ENCODE data around the gene PACSIN2. TPM values are rescaled to one million over a fixed set of nuclear protein-coding genes. Genes with fewer than 3 reads are reported as not detected.
"Not testable (repeated sequence)": the region's sequence is repeated elsewhere in the genome, so short reads cannot be mapped to it uniquely, and the experiment has no call there.

PACSIN2 gene
- total RNA-seq, 3 donors from 2014 or later: 132 to 184 (median 152) TPM

DNA sequence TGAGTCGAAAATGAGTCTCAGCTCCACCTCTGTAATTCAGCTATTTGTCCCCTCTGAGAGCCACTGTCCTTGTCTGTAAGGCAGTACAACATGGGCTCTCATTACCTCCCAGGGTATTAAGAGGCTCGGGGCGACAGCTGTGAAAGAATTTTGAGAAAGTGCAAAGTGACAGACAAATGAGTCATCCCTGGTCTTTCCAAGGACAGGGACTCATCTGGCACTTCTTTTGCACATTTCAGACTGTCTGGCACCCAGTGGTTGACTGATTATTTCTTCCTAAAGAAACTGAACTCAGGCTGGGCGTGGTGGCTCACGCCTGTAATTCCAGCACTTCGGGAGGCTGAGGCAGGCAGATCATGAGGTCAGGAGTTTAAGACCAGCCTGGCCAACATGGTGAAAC lies 95.8 kb downstream of the PACSIN2 start:
- TF ChIP-seq, protein P1, sequence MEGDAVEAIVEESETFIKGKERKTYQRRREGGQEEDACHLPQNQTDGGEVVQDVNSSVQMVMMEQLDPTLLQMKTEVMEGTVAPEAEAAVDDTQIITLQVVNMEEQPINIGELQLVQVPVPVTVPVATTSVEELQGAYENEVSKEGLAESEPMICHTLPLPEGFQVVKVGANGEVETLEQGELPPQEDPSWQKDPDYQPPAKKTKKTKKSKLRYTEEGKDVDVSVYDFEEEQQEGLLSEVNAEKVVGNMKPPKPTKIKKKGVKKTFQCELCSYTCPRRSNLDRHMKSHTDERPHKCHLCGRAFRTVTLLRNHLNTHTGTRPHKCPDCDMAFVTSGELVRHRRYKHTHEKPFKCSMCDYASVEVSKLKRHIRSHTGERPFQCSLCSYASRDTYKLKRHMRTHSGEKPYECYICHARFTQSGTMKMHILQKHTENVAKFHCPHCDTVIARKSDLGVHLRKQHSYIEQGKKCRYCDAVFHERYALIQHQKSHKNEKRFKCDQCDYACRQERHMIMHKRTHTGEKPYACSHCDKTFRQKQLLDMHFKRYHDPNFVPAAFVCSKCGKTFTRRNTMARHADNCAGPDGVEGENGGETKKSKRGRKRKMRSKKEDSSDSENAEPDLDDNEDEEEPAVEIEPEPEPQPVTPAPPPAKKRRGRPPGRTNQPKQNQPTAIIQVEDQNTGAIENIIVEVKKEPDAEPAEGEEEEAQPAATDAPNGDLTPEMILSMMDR (IDR thresholded peaks at IDR 0.05): no peak
- ATAC-seq (no peak), DNase-seq (peak in 1 of 3 donors; percentile 3)
- intact Hi-C loops (cut with DNase I, micrococcal nuclease): no loop called here
- peaks cover 12% of the 10 kb centered on the region for H3K4me1 ChIP-seq (ENCODE audit: low read depth)
- H3K36me3 ChIP-seq (ENCODE audit: low read depth): no peaks in the 10 kb centered on the region
- H3K9me3 ChIP-seq: no peaks in the 10 kb centered on the region
- no peak overlapping the region for H3K4me3 ChIP-seq

DNA sequence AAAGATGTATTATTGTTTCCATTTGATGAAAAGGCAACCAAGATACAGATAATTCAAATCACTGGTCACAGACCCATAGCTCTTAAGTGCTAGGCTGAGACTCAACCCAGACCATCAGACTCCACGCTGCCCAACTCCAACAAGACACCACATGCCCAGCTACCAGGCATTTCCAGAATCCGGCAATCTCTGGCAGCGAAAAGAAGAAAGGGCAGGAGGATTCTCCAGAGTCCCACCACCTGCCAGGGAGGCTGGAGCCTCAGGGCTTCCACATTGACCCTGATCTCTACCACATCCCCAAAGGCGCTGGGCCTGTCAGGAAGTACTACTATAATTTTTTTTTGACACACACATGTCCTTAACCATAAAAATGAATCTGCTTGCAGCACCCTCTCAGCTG lies 96.4 kb downstream of the PACSIN2 start:
- ATAC-seq: no peak

DNA sequence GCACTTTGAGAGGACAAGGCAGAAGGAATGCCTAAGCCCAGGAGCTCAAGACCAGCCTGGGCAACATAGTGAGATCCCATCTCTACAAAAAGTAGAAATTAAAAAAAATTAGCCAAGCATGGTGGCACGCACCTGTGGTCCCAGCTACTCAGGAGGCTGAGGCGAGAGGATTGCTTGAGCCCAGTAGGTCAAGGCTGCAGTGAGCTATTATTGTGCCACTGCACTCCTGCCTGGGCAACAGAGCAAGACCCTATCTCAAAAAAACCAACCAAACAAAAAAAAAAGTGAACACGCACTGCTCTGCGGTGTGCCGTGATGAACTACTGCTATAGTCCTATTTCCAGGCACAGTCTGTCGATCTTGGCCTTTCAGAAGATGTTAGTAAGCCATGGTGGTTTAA lies 97.6 kb downstream of the PACSIN2 start:
- H3K36me3 ChIP-seq (ENCODE audit: low read depth); H3K4me3 ChIP-seq; DNase-seq; intact Hi-C loops (cut with DNase I, micrococcal nuclease); H3K9me3 ChIP-seq; ATAC-seq: not testable (repeated sequence)
- H3K4me1 ChIP-seq (ENCODE audit: low read depth): peaks cover 21% of the 10 kb centered on the region

More for the DNA sequence above, 96.4 kb downstream of the PACSIN2 start:
- Histone ChIP-seq H3K36me3 (ENCODE audit: low read depth) (no peaks in the 10 kb centered on the region), H3K4me1 (ENCODE audit: low read depth) (peaks cover 19% of the 10 kb centered on the region), H3K9me3 (no peaks in the 10 kb centered on the region), H3K4me3 (no peak overlapping the region)
- intact Hi-C loops (cut with DNase I, micrococcal nuclease): no loop called here
- TF ChIP-seq, protein P1 (IDR thresholded peaks at IDR 0.05): no peak
- peak in 1 of 3 donors; percentile 8 for DNase-seq

DNA sequence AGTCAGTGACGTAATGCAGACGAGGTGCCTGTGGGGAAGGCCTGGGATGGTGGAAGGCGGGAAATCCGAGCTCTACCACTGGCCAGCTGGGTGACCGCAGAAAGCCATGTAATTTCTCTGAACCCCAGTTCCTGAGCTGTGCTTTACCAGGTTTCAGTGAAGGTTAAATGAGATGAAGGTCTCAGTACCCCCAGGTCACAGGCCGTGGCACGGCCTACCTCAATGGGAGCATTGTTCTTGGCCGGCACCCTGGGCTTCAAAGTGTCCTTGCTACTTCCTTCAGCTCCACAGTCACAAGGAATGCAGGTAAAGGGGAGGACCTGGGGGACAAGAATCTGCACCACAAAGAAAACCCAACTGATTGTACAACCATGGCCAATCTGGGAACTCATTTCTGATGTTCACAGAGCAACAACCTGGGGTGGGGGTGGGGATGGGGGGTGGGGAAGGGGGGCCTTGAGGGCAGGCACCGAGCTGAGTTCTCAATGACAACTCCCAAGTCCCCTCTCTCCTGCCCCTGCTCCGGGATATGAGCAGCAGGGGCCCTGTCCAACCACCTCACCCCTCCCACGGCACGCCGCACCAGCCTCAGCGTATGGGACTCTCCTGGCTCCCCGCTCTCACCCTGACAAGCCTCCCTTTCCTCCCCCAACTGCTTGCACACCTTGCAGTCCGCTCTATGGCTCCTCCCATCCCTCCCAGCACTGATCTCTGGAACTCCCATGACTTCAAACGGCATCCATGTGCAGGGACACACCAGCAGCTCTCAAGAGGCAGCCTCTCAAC lies 98.8 kb downstream of the PACSIN2 start:
- TF ChIP-seq, protein P1 (IDR thresholded peaks at IDR 0.05): no peak
- Histone ChIP-seq H3K4me3 (no peak overlapping the region), H3K9me3 (no peaks in the 10 kb centered on the region), H3K4me1 (ENCODE audit: low read depth) (peaks cover 21% of the 10 kb centered on the region), H3K36me3 (ENCODE audit: low read depth) (no peaks in the 10 kb centered on the region)
- DNase-seq (no peak), ATAC-seq (no peak)
- intact Hi-C loops (cut with DNase I, micrococcal nuclease): no loop called here

DNA sequence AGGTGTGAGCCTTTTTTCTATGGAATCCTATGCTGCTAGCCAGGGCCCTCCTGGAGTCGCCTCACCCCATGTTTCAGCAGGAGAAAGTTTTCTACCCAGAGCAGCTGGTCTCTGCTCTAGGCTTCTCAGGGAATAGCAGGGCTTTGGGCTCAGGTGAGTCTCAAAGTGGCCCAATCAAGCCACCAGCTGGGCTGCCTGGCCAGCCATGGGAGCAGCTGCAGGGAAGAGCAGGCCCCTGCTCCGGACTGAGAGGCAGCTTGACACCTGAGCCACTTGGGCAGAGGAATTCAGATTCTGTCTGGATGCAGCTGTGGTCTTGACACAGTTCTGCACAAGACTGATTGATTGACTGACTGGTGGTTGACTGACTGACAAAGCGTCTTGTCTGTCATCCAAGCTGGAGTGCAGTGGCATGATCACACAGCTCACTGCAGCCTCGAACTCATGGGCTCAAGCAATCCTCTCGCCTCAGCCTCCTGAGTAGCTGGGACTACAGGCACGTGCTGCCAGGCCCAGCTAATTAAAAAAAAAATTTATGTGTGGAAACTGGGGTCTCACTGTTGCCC lies 100.4 kb downstream of the PACSIN2 start:
- DNase-seq (no peak), ATAC-seq (no peak)
- H3K9me3 ChIP-seq: no peaks in the 10 kb centered on the region
- TF ChIP-seq, protein P1 (IDR thresholded peaks at IDR 0.05): no peak
- no peak overlapping the region for H3K4me3 ChIP-seq
- H3K36me3 ChIP-seq (ENCODE audit: low read depth): no peaks in the 10 kb centered on the region
- H3K4me1 ChIP-seq (ENCODE audit: low read depth): peaks cover 15% of the 10 kb centered on the region
- intact Hi-C loops (cut with DNase I, micrococcal nuclease): no loop called here

DNA sequence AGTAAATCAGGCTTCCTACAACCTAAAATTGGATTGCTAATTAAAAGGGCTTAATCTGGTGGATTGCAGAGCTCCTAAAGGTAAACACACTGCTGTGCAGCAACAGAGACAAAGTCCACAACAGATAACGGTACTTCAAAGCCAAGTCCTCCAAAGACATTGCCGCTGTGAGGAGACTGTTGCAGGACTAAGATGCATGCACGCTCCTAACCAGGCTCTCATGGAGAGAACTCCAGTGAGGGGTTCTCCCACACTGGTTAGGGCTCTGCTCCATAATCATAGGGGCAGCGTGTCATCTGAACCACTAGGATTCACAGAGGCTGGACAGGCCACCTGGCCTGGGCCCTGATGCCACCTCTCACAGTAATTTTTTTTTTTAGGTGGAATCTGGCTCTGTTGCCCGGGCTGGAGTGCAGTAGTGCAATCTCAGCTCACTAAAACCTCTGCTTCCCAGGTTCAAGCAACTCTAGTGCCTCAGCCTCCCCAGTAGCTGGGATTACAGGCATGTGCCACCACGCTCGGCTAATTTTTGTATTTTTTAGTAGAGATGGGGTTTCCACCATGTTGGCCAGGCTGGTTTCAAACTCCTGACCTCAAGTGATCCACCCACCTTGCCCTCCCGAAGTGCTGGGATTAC lies 101.0 kb downstream of the PACSIN2 start:
- TF ChIP-seq, protein P1 (IDR thresholded peaks at IDR 0.05): no peak
- DNase-seq (peak in 1 of 3 donors; percentile 53), ATAC-seq (peak; percentile 76)
- intact Hi-C loops (cut with DNase I, micrococcal nuclease): no loop called here
- Histone ChIP-seq H3K36me3 (ENCODE audit: low read depth) (no peaks in the 10 kb centered on the region), H3K4me3 (no peak overlapping the region), H3K4me1 (ENCODE audit: low read depth) (peaks cover 9% of the 10 kb centered on the region), H3K9me3 (no peaks in the 10 kb centered on the region)

All from mucosa of descending colon (tissue), 3 donors.